NCI-H1694 treated with DMSO at 0.1 percent for 48 hours (cell line): ENCODE results near the gene COBLL1.
A peak's percentile ranks its signal among the peaks of the same experiment; 100 is the strongest.

Source experiments
- DNase-seq: peaks from one replicate; lab custom pipeline; 2025; lab: John Stamatoyannopoulos, UW

COBLL1 gene

DNA sequence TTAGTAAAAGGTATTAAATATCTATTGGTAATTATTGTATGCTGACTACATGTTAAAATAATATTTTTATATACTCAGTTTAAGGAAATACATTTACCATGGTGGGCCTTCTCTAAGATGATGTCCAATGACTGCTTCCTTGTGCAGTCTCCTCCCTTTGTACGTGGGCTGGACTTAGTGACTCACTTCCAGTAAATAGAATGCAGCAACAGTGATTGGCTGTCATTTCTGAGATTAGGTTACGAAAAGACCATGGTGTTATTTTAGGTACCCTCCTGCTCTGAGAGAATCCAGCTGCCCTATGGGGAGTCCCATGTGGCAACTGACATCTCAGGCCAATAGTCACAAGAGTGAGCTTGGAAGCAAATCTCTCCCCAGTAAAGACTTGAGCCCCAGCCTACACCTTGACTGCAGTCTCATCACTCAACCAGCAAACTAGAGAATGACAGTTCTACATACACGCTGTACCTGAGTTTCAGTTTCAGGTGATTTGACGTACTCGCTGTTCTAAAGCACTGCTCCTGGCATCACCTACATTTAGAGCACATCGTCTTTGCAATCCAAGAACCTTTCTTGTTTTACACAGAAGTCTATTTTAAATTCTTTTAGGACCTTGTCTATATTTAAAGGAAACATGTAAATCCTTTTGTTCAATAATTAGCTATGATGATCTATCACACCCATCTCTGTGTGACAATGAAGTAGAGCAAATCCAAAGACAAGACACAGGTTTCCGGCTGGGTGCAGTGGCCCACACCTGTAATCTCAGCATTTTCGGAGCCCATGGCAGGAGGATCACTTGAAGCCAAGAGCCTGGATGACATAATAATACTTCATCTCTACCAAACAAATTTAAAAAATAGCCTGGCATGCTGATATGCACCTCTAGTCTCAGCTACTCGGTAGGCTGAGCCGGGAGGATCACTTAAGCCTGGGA is 87.2 kb downstream of the COBLL1 start:
- no peak for DNase-seq

DNA sequence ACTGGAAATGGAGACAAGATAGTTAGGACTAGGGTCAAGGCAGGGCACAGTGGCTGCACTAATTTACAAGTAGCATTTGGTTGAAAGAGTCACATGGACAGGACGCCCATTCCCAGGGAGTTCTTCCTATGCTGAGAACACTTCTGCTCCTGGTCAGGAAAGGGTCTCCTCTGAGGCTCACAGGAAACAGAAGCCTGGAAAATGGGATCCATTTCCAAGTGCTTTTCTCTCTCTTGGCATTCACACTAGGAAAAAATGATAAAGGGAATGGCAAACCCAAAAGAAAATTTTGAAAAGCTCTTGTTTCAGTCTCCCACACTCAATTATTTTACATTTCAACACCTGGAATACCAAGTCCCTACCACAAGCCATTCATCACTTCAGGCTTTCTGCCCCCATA is 88.7 kb downstream of the COBLL1 start:
- no peak for DNase-seq

DNA sequence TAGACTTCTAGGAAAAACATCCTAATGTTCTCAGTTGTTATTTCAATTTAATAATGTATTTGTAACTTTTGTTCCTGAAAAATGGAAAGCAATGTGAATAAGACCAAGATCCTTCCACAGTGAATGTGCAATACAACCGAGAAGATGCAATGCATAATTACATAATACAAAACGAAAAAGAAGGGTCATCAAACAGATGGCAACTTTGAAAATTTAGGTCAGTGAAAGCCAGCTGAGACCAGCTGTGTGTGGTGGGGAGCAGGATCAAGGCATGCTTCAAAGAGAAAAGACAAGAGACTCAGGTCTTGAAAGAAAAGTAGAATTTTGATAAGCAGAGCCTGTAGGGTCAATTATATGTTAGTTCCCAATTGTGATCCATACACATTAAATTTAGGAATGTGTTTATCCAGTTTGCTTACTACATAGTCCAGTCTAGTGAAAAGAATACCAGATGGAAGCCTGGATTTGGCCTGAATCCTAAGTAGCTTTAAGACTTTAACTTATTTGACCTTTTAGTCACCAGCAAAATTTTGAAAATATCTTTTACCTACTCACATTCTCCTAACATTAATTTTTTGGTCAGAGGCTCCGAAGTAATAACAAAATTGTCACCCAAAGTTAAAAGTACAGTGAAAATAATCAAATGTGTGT is 93.7 kb downstream of the COBLL1 start:
- no peak for DNase-seq

DNA sequence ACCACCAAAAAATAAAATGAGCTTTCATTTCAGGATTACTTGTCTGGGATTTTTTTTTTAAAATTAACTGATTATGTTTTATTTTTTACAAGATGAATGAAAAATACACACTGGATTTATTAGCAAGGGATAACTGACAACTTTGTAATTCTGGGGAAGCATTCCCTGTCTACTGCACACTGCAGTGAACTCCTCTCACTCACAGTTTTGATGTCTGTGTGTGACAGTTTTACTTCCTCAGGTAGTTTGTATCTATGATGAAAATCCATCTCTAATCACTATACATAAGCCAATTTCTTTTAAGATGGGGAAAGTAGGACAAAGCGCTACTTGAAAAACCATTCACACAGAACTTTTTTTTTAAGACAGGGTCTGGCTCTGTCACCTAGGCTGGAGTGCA is 94.5 kb downstream of the COBLL1 start:
- DNase-seq = no peak

DNA sequence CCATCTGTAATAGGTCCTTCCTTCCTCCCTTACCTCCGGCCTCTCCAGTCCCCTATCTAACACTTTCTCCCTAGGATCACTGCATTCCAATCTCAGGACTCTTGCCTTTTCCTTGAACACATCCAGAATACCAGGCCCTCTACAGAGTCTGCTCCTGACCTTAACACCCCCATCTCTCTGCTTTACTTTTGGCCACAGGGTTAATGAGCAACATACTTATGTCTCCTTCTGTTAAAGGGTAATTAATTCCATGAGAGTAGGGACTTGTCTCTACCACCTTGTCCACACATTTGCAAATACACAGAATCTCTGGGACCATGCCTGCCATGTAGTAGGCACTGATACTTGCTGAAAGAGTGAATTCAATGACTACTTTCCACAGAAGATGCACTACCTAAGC is 94.9 kb downstream of the COBLL1 start:
- DNase-seq = no peak

DNA sequence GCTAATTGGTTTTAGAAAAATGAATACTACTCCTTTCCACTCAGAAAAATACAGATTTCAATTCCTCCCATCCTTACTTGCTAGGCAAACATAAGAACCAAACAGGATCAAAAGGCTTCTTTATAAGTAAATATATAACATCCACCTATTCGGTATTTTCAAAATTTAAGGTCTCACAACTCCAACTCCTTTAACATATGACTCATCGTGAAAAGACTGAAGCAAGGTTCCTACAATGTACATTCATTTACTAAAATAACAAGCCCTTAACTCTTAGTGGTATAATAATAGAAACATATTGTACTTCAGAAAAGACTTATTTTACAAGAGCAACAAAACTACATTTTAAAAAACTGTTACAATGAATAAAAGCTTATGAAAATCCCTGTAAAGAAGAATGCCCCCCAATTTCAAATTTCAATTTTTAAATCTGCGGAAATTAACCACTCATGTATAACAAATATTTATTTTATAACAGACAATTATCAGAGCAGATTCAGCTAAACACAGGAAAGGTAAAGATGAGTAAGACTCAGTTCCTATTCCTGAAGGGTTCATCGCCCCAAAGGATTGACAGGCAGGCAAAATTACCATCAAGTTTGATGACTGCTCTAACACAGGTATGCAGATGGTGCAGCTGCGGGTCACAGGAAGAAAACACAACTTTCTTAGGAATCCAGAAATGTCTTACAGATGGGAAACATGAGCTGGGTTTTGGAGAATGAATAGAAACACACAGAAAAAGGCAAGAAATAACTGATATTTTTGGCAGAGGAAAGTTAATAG is 96.4 kb downstream of the COBLL1 start:
- no peak for DNase-seq

DNA sequence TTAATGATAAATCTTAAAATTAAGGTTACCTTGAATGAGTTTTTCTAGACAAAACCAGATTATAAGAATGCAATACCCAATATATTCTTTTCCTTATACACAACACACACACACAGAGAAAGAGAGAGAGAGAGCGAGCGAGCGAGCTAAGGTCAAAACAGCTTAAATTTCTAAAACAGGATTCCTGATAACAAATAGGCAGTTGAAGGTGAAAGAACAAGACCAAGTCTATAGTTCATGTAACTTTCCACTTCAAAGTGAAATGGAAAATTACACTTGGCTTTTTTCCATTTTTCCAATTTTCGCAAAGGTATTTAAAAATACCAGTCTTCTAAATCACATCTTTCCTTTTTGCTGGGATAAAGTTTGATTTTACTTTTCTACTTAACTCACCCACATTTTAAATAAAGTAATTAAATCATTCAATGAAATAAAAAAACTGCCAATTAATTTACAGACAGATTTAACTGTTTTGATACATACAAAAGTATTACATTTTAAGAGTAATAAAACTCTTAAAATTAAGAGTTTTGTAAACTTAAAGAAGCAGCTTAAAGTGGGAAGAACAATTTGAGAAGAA is 98.8 kb downstream of the COBLL1 start:
- DNase-seq = no peak

DNA sequence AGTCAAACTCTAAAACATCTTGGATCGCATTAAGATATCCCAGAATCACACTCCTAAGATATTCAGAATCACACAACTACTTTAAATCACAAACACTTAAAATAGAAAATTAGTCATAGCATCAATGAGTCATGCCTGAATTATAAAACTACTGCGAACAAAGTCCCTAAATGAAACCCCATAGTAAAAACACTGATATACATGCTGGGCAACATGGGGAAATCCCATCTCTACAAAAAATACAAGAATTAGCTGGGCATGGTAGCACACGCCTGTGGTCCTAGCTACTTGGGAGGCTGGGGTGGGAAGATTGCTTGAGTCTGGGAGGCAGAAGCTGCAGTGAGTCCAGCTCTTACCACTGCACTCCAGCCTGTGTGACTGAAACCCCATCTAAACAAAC is 101.7 kb downstream of the COBLL1 start:
- no peak for DNase-seq

DNA sequence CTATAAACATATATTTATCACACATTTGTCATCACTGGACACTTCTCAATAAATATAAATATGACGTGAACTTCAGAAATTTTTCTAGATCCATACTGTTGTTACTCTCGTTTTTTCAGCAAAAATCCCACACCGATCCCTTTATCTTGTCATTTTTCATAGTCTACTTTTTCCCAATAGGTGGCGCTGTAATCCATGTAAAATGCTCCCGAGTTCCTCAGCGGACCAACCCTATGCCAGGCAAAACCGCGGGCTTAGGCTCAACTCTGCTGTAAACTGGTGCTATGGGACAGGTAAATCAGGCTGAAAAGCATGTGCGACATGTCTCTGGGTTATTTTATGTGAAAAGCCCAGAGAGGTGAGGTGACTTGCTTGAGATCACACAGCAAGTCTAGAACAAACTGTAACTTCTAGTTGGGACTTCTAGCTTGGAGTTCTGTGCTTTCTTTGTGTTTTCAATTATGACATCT is 104.0 kb downstream of the COBLL1 start:
- DNase-seq = peak; percentile 77

DNA sequence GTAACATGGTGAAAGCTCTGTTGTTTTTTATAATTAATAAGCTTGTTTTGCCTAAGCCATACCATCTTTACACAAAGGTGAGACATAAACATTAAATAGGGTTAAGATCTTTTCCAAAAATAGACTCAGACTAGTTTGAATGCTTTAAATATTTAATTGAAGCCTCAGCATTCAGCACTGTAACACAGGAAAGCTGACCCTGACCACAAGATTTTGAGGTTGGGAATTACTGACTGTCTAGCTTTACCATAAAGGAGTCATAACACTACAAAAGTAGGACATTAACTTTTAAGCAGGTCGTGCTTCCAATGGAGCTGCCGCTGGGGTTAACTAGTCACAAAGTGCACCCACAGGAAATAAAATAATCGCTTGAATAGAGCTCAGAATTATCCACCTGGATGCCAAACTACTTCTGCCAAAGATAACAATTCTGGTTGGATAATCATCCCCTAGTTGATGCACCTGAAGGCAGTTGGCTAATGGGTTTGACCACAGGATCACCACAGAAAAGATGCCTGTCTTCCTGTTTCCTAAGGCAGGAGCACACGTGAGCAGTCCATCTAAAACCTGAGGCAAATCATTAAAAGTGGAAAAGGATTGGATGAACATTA is 106.2 kb downstream of the COBLL1 start:
- no peak for DNase-seq

DNA sequence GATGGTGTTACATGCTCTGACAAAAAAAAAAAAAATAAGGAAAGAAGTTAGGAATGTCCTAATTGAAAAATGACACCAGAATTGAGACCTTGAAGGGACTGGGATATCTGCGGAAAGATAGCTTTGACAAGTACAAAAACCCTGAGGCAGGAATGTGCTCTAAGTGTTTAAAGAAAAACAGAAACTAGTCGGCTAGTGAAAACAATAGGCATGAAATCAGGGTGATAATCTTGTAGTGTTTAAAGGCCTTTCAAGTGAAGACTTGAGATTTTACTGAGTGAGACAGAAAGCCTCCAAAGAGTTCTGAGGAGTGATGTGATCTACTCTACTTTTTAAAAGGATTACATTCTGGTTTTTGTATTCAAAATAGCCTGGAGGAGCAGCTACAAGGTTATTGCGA is 107.4 kb downstream of the COBLL1 start:
- DNase-seq = no peak

DNA sequence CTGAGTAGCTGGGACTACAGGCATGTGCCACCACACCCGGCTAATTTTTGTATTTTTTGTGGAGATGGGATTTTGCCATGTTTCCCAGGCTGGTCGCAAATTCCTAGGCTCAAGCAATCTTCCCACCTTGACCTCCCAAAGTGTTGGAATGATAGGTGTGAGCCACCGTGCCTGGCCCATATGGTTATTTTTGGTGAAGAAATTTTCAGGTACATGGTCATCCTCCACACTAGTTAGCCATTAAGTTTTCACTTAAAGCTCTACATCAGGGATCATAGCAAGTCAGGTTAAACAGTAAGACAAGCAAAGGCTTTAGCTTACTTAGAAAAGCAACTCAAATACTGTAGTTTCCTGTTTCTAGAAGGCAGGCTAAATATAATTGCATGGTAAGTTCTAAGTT is 116.1 kb downstream of the COBLL1 start:
- DNase-seq = no peak

DNA sequence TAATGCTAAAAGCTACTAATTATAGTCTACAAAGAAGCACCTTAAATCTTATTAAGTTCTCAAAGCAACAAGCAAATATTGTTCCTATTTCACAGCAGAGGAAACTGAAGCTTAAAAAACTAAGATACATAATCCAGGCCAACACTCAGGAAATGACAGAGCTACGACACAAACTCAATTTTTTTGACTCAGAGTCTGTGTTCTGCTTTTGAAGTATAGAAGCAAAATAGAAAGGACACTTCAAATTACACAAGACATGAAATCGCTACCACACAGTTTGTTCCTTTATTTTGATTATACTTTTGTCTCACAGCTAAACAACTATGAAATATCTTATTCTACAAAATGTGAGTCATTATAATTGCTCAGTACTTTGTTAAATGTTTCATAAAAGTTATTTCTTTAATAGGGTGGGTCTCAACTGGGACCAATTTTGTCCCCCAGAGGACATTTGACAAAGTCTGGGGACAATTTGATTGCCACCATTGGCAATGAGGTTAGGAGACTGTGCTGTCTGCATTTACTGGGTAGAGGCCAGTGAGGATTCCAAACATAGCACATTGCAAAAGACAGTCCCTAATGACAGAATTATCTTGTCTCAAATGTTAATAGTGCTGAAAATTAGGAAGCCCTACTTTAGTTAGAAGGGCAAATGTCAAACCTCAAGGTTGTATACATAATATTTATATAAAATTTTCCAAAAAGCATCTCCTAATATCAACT is 118.8 kb downstream of the COBLL1 start:
- no peak for DNase-seq

DNA sequence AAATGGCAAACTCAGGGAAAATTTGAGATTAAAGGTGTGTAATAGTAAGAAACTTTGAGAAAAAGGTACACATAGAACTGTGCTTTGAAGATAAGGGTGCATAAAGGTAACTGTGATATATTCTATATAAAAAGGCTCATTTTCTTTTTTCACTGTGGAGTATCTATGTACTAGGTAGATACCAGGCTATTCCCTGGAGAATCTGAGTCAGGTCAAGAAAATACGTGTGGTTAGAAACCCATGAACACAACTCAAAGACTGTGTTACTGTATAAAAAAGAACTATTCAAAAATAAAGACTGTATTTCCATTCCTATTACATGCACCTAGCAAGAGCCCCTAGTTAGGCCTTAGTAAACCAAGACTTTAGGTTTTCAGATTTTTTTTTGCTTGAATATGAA is 120.2 kb downstream of the COBLL1 start:
- no peak for DNase-seq

DNA sequence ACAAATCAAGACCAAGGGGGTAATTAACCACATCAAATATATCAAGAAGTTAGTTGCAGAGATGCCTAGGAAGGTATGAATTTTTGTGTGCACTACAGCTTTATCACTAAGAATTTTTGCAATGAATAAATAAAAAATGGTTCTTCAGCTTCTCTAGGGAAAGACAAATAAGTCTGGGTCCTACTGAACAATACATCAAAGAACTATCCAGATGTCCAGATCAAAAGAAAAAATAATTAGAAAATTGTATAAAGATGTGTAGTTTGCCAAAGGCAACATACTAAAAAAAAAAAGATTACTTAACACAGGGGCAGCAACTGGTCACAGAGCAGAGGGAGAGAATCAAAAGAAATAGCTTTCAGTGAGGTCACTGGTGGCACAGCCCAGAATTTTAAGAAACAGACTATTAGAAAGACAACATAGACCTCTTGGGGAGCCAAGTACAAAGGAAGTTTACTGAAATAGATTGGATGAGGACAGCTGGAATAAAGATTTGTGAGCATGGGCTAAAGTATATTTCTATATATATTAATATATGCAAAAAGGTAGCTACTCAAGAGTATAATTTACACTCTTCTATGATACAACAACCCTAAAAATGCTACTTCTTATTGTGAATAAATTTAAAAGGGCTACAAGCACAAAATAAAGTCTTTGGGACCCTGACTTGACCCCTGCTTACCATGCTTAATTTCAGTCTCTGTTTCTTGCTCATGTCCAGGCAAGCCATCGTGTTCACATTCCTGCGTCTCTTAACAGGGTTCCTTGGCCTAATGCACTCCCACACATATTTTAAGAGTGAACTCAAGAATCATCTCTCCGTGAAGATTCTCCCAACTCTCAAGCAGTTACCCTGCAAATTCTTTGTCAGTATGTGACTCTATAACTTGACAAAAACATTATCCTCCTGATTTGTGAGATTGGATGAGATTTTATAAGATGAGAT is 121.4 kb downstream of the COBLL1 start:
- no peak for DNase-seq

DNA sequence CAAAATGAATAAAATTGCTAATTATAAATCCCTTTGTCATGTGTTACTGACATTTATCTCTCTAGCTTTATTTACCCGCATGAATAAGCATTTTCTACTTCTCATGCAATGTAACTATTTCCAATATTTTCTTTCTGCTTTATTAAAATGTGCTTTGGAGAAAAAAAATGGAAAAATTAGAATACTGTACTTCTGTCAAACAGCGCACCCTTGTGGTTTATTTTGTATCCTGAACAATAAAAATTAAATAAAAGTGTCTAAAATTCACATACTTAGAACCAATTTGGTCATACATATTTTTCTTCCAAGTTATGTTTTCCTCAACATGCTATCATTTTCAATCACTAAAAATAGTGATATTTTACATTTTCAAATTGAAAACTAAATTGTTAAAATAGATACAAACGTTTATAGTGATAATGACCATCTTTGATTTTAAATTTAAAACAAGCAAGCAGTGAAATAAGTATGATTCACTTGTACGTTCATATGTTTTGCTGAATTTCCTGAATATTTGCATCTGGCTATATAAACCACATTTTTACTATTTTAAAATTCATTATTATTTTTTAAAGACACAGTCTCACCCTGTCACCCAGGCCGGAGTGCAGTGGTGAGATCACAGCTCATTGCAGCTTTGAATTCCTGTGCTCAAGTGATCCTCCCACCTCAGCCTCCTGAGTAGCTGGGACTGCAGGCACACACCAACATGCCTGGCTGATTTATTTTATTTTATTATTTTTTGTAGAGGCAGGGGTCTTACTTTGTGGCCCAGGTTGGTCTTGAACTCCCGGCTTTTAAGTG is 124.4 kb downstream of the COBLL1 start:
- DNase-seq = peak; percentile 38

DNA sequence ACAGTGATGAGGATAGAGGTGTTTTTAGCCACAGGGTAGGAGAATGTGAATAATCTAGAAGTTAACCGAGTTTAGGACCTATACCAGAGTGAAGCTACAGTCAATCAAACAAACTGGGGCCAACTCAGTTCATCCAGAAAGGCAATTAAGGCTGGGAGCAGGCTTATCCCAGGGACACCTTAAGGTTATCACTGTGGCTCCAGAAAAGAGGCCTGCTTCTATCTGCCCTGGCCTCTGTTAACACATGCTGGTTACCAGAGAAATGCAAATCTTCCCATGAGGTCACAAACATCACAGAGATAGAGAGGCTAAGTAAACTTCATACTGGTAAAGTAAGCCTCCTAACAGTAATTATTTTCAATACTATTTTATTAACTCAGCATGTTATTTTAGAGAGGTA is 127.2 kb downstream of the COBLL1 start:
- no peak for DNase-seq

DNA sequence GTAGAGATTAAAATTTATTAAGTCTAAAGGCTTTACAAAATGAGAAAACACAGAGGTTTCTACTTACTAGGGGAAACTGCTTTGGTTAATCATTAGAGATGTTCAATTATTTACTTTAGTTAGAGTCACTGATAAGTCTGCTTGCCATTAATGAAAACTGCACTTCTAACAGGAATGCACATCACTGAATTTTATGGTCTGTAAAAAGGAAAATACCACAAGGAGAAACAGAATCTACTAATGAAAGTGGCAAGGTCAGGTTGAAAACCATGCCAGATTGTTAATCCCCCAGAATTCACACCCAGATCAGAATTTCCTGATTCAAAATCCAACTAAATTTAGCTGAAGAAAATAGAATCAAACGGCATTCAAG is 129.9 kb downstream of the COBLL1 start:
- DNase-seq = no peak
